Right atrium auricular region (tissue), 2 donors: ENCODE results near the gene SH3BP4. TPM values are rescaled to one million over a fixed set of nuclear protein-coding genes. Genes with fewer than 3 reads are reported as not detected.

Experiments
- DNase-seq: peaks from one replicate; pipeline ENCODE4 v3.0.0-alpha.2; 2019; ENCODE audit warnings: low spot score
- H3K27ac ChIP-seq, 2 donors: fragments of 200-600 bp; sonication (generic); 1 replicate in 1 of 2; 2 replicates in 1 of 2; pipeline ENCODE4 v1.5.1; 2016 to 2019
- H3K27me3 ChIP-seq, 2 donors: fragments of 200-600 bp; sonication (generic); one replicate each; pipeline versions ENCODE4 v1.5.1 to v1.6.0; 2017 to 2019
- H3K36me3 ChIP-seq: fragments of 200-600 bp; sonication (generic); one replicate; pipeline ENCODE4 v1.5.1; 2016
- H3K4me1 ChIP-seq, 2 donors: fragments of 200-600 bp; sonication (generic); one replicate each; pipeline versions ENCODE4 v1.5.1 to v1.6.0; 2017 to 2019
- H3K4me3 ChIP-seq, 2 donors: fragments of 200-600 bp; sonication (generic); 1 replicate in 1 of 2; 2 replicates in 1 of 2; pipeline ENCODE4 v1.5.1; 2017 to 2019; ENCODE audit warnings: mild to moderate bottlenecking in 1 of 2, moderate library complexity in 1 of 2
- H3K9me3 ChIP-seq, 2 donors: fragments of 200-600 bp; sonication (generic); one replicate each; pipeline ENCODE4 v1.5.1; 2019
- CTCF ChIP-seq, 2 donors: fragments of 200-600 bp; sonication (generic); IDR thresholded peaks; one replicate each; pipeline ENCODE4 v1.5.1; 2019; ENCODE audit warnings: antibody characterized with exemption in 2 of 2
- total RNA-seq, 2 donors: library from RNA; depleted of rRNA; stranded (reverse); fragments of >200 nt; gene quantifications; one replicate each; pipeline ENCODE4 v1.1.0, GENCODE V29; 2016

SH3BP4 gene
- total RNA-seq, 2 donors from 2014 or later: 27.2 to 34.5 TPM

DNA sequence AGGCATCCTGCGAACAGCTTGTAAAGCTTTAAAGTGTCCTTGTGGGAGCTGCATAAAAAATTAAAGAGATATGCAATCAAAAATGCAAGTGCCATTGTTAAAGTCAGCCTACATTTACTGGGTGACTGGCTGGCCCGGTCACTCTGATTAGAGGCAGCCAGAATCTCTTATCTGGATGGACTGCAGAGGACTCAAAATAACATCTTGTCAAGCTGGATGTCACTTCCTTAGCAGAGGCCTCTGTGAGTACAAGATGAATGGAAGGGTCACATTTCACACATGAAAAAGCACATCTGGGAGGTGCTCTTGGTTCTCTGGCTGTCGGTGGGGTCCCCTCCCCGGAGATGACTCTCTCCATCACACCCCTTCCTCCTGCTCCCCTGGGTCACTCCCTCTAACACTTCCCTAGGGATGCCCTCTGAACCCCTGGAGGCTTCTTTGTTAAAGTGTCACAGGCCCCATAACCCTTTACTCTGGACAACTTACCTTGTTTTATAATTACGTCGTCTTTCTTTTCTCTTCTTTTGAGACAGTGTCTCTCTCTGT lies 122.1 kb downstream of the SH3BP4 start:
- no peaks in the 10 kb centered on the region for H3K27me3 ChIP-seq
- no peaks in the 10 kb centered on the region for H3K9me3 ChIP-seq
- DNase-seq: no peak
- no peaks in the 10 kb centered on the region for H3K36me3 ChIP-seq
- H3K27ac ChIP-seq: peak overlapping the region; percentile 21 to 63
- peaks cover 0 to 12% of the 10 kb centered on the region in 2 donors for H3K4me1 ChIP-seq
- no peak overlapping the region for H3K4me3 ChIP-seq
- TF ChIP-seq CTCF (IDR thresholded peaks at IDR 0.05): no peak

DNA sequence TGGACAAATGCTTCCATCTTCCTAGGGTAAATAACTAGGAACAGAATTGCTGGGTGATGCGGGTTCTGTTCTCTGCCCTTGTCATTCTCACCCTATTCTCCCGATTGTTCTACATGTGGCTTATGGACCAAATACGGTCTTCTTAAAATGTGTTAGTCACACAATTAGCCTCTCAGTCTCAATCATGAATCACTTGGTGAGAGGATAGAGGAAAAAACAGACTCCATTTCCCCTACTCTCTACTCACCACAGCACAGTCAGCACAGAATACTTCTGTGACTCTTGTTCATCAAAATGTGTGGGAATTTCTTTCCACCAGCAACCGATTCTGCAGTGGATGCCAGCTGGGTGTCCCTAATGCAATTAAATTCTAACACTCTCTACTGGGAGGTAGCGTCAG lies 125.2 kb downstream of the SH3BP4 start:
- Histone ChIP-seq H3K36me3 (no peaks in the 10 kb centered on the region), H3K27ac (no peak overlapping the region), H3K9me3 (no peaks in the 10 kb centered on the region), H3K4me3 (no peak overlapping the region), H3K4me1 (peaks cover 0 to 12% of the 10 kb centered on the region in 2 donors), H3K27me3 (no peaks in the 10 kb centered on the region)
- DNase-seq: no peak
- no peak for TF ChIP-seq CTCF (IDR thresholded peaks at IDR 0.05)

GRCh38 chr2:235078182-235078581 lies 126.4 kb downstream of the SH3BP4 start:
- no peak for DNase-seq
- no peak for TF ChIP-seq CTCF (IDR thresholded peaks at IDR 0.05)
- Histone ChIP-seq H3K36me3 (no peaks in the 10 kb centered on the region), H3K4me3 (no peak overlapping the region), H3K9me3 (no peaks in the 10 kb centered on the region), H3K27ac (no peak overlapping the region), H3K27me3 (no peaks in the 10 kb centered on the region), H3K4me1 (peaks cover 0 to 12% of the 10 kb centered on the region in 2 donors)

DNA sequence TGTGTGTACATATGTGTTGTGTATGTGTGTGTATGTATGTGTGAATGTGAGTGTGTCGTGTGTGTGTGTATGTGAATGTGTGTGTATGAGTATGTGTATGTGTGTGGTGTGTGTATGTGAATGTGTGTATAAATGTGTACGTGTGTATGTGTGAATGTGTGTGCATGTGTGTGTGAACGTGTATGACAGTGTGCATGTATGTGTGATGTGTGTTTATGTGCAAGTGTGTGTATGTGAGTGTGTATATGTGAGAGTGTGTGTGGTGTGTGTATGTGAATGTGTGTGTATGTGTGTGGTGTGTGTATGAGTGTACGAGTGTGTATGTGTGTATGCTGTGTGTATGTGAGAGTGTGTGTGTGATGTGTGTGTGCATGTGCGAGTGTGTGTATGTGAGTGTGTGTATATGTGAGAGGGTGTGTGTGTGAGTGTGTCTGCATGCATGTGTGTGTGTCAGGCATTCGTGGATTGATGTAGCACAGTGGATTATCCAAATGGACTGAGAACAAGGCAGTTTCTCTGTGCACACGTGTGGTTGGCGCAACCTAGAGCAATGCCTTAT lies 127.2 kb downstream of the SH3BP4 start:
- TF ChIP-seq CTCF (IDR thresholded peaks at IDR 0.05): no peak
- H3K9me3 ChIP-seq: no peaks in the 10 kb centered on the region
- no peak overlapping the region for H3K4me3 ChIP-seq
- no peak overlapping the region for H3K27ac ChIP-seq
- DNase-seq: no peak
- H3K36me3 ChIP-seq: no peaks in the 10 kb centered on the region
- H3K4me1 ChIP-seq: peaks cover 0 to 7% of the 10 kb centered on the region in 2 donors
- no peaks in the 10 kb centered on the region for H3K27me3 ChIP-seq

- DNase-seq: no peak
- no peaks in the 10 kb centered on the region for H3K27me3 ChIP-seq
- H3K9me3 ChIP-seq: no peaks in the 10 kb centered on the region
- TF ChIP-seq CTCF (IDR thresholded peaks at IDR 0.05): no peak
- no peaks in the 10 kb centered on the region for H3K36me3 ChIP-seq
- no peak overlapping the region for H3K27ac ChIP-seq
- H3K4me1 ChIP-seq: no peaks in the 10 kb centered on the region
- H3K4me3 ChIP-seq: no peak overlapping the region
These were observed 128.3 kb downstream of the SH3BP4 start for GRCh38 chr2:235080101-235080500.
